ENCODE data around the gene KIAA1614.

KIAA1614 gene

GRCh38 chr1:180908074-180908765, 4.5 kb upstream of the KIAA1614 start:
- DNase-seq (ENCODE audit: low read depth), result no peak

GRCh38 chr1:180909005-180909414, 3.7 kb upstream of the KIAA1614 start:
- DNase-seq (ENCODE audit: low read depth), result no peak

GRCh38 chr1:180909462-180909976, 3.2 kb upstream of the KIAA1614 start:
- DNase-seq (ENCODE audit: low read depth), result no peak

- no peak for DNase-seq (ENCODE audit: low read depth)
Observed at GRCh38 chr1:180911640-180912191, 981 bp upstream of the KIAA1614 start.

- no peak for DNase-seq (ENCODE audit: low read depth)
Observed at GRCh38 chr1:180912211-180912800, 391 bp upstream of the KIAA1614 start.

- DNase-seq (ENCODE audit: low read depth), result no peak
Observed at GRCh38 chr1:180915426-180915965, 2.8 kb downstream of the KIAA1614 start.

- no peak for DNase-seq (ENCODE audit: low read depth)
Observed at GRCh38 chr1:180916012-180916770, 3.5 kb downstream of the KIAA1614 start.

- DNase-seq (ENCODE audit: low read depth), result no peak
Observed at GRCh38 chr1:180916771-180917170, 4.1 kb downstream of the KIAA1614 start.

- DNase-seq (ENCODE audit: low read depth), result no peak
Observed at GRCh38 chr1:180917306-180918065, 4.8 kb downstream of the KIAA1614 start.

GRCh38 chr1:180918519-180918918, 5.8 kb downstream of the KIAA1614 start:
- DNase-seq (ENCODE audit: low read depth), result no peak

GRCh38 chr1:180919183-180919700, 6.5 kb downstream of the KIAA1614 start:
- no peak for DNase-seq (ENCODE audit: low read depth)

GRCh38 chr1:180920193-180920592, 7.5 kb downstream of the KIAA1614 start:
- DNase-seq (ENCODE audit: low read depth), result no peak

GRCh38 chr1:180920702-180921101, 8.0 kb downstream of the KIAA1614 start:
- DNase-seq (ENCODE audit: low read depth), result no peak

- no peak for DNase-seq (ENCODE audit: low read depth)
Observed at GRCh38 chr1:180921386-180921785, 8.7 kb downstream of the KIAA1614 start.

- no peak for DNase-seq (ENCODE audit: low read depth)
Observed at GRCh38 chr1:180921891-180922630, 9.4 kb downstream of the KIAA1614 start.

GRCh38 chr1:180922631-180923015, 9.9 kb downstream of the KIAA1614 start:
- DNase-seq (ENCODE audit: low read depth), result no peak

- no peak for DNase-seq (ENCODE audit: low read depth)
Observed at GRCh38 chr1:180923021-180923841, 10.5 kb downstream of the KIAA1614 start.

- DNase-seq (ENCODE audit: low read depth), result no peak
Observed at GRCh38 chr1:180923887-180924286, 11.2 kb downstream of the KIAA1614 start.

GRCh38 chr1:180924939-180925338, 12.2 kb downstream of the KIAA1614 start:
- no peak for DNase-seq (ENCODE audit: low read depth)
